AG09309 (cell line): ENCODE results near the gene KCNQ2.
"Not testable (repeated sequence)": the region's sequence is repeated elsewhere in the genome, so short reads cannot be mapped to it uniquely, and the experiment has no call there.

Source experiments
- DNase-seq: peaks from one replicate; pipeline ENCODE4 v3.0.0-alpha.2; 2010; ENCODE audit warnings: low read depth
- H3K4me3 ChIP-seq: 2 replicates; pipeline ENCODE4 v1.5.1; 2011; ENCODE audit warnings: mild to moderate bottlenecking, low read depth, low read length, moderate library complexity; ENCODE audit not compliant: control insufficient read depth
- TF ChIP-seq, protein P1 (sequence below): IDR thresholded peaks from 2 replicates; pipeline ENCODE4 v1.5.1; 2011; ENCODE audit warnings: mild to moderate bottlenecking, low read depth, low read length, inconsistent platforms; ENCODE audit not compliant: insufficient read depth, control insufficient read depth; ENCODE audit errors: missing control alignments

Gene KCNQ2

DNA sequence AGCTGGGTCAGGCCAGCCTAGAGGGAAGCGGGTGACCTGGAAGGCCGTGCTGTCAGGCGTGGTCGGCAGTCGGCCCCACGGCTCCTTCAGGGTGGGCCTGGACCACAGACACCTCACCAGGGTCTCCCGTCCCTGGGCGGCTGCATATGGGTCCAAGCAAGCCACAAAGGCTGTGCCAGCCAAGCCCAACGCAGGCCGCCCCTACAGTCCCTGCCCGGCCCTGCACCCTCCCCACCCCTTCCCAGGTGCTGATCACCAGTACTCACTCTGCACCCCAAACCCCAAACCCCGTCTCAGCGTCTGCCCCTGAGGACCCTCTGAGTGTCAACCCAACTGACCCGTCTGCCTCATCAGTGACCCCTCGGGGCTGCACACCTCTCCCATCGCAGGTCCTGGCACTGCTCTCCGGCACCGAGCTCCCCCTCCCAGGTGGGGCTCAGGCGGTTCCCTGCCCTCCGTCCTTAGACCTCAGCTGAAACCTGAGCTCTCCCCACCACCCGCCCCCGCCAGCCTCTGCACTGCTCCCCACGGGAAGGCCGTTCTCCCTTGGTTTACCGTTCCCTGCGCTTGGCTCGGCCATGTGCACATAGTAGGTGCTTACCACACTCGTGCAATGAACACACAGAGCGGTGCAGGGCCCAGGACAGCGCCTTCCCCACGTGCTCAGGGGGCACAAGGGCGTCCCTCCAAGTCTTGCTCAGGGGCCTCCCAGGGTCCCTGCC is 46.7 kb upstream of the KCNQ2 start:
- DNase-seq: no peak
- TF ChIP-seq, protein P1, sequence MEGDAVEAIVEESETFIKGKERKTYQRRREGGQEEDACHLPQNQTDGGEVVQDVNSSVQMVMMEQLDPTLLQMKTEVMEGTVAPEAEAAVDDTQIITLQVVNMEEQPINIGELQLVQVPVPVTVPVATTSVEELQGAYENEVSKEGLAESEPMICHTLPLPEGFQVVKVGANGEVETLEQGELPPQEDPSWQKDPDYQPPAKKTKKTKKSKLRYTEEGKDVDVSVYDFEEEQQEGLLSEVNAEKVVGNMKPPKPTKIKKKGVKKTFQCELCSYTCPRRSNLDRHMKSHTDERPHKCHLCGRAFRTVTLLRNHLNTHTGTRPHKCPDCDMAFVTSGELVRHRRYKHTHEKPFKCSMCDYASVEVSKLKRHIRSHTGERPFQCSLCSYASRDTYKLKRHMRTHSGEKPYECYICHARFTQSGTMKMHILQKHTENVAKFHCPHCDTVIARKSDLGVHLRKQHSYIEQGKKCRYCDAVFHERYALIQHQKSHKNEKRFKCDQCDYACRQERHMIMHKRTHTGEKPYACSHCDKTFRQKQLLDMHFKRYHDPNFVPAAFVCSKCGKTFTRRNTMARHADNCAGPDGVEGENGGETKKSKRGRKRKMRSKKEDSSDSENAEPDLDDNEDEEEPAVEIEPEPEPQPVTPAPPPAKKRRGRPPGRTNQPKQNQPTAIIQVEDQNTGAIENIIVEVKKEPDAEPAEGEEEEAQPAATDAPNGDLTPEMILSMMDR: no peak
- H3K4me3 ChIP-seq: peak overlapping the region; percentile 76

GRCh38 chr20:63518351-63518861 is 46.0 kb upstream of the KCNQ2 start:
- TF ChIP-seq, protein P1: no peak
- no peak for DNase-seq
- H3K4me3 ChIP-seq: no peak overlapping the region

- TF ChIP-seq, protein P1: no peak
- no peak for DNase-seq
- H3K4me3 ChIP-seq: no peak overlapping the region
These were observed 45.2 kb upstream of the KCNQ2 start for GRCh38 chr20:63517376-63518309.

DNA sequence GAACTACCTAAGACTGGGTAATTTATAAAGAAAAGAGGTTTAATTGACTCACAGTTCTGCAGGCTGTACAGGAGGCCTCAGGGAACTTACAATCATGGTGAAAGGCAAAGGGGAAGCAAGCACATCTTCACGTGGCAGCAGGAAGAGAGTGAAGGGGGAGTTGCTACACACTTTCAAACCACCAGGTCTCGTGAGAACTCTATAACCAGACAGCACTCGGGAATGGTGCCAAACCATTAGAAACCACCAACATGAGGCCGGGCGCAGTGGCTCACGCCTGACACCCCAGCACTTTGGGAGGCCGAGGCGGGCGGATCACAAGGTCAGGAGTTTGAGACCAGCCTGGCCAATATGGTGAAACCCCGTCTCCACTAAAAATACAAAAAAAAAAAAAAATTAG is 42.1 kb upstream of the KCNQ2 start:
- H3K4me3 ChIP-seq, DNase-seq: not testable (repeated sequence)

GRCh38 chr20:63513207-63513606 is 40.8 kb upstream of the KCNQ2 start:
- TF ChIP-seq, protein P1: no peak
- no peak for DNase-seq

DNA sequence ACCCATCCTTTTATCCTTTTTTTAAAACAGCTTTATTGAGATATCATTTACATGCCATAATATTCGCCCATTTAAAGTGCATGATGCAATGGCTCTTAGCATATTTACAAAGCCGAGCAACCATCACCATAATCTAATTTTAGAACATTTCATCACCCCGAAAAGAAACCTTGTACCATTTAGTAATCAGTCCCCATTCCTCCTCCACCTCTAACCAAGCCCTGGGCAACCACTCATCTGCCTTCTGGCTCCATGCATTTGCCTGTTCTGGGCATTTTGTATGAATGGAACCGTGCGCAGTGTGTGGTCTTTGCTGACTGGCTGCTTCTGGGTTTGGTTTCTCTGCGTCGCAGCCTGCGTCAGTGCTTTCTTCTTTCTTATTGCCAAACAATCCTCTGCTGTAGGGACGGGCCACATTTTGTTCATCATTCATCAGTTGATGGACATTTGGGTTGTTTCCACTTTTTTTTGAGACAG is 36.7 kb upstream of the KCNQ2 start:
- TF ChIP-seq, protein P1: no peak
- H3K4me3 ChIP-seq: no peak overlapping the region
- DNase-seq: no peak

More at GRCh38 chr20:63513207-63513606, 40.8 kb upstream of the KCNQ2 start:
- H3K4me3 ChIP-seq: no peak overlapping the region

DNA sequence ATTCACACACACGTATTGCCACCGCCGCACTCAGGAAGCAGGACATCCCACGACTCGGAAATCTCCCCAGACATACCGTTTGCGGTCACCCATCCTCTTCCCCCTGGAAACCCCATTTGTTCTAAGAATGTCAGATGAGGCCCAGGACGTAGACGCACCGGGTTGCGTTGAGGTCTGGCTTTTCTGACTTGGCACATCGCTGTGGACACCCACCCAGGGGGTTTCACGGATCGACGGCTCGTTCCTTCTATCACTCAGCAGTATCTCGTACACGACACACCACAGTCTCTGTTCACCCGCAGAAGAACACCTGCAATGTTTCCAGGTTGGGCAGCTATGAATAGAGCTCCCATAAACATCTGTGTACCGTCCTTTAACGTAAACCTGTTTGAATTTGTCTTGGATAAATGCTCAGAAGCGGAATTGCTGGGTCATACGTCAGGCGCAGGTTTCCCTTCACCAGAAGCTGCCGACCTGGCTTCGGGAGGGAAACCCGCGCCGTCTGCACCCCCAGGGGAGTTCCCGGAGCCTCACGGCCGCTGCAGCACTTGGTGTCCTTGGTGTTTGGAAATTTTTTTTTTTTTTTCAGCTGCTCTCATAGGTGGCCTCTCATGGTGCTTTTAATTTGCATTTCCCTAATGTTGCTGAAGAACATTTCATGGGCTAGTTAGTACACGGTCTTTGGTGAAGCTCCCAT is 35.8 kb upstream of the KCNQ2 start:
- TF ChIP-seq, protein P1: no peak
- H3K4me3 ChIP-seq: no peak overlapping the region
- no peak for DNase-seq
